HG02623 (cell line): ENCODE data around the gene ZNF566.
"Not testable (repeated sequence)": the region's sequence is repeated elsewhere in the genome, so short reads cannot be mapped to it uniquely, and the experiment has no call there.

ENCODE experiments used
- ATAC-seq: cut with Tn5 transposase; IDR thresholded peaks from one replicate; pipeline ENCODE4 v1.9.1; 2021; ENCODE audit warnings: moderate library complexity; ENCODE audit not compliant: unreplicated experiment

ZNF566 gene

DNA sequence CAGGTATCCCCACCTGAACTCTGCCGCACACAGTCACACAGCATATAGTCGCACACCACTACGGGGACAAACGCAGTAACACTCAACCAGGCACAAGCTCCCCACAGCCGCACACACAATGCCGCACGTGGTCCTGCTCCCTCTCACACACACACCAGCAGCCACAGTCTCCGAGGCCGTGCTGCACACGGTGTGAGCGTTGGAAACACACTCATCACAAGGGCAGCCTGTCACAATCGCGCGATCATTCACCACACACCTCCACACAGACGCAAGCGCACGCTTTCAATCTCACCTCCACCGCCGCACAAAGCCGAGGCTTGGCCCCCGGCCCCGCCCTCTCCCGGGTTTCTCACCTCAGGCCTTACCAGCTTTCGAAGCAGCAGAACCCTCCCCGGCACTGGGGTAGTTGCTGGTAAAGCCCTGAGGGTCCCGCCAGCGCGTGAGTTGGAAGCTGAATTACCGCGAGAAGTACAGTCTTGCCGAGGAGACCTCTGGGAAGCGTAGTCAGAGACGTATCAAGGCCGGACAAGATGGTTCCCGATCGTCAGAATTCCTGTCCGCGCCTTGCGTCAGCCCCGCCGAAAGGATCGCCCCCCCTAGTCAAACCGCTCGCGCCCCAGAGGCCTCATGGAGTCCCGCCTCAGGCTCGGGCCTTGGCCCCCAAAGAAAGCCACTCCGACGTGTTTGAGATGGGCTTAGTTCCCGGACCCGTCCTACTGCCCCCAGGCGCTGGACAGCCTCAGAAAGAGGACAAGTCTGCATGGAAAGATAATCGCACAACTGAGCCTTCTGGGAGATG is at the start of gene ZNF566:
TSS of gene ZNF566 (minus strand) at position 444 of the 802 bp plus-strand sequence. CDS start 13,004 bp downstream, outside the sequence.
- ATAC-seq = peak; percentile 80

- ATAC-seq = no peak
Observed at GRCh38 chr19:36528921-36529518, 39.7 kb upstream of the ZNF566 start.

GRCh38 chr19:36528194-36528920 is 39.0 kb upstream of the ZNF566 start, which contains the start of gene ZNF260:
ZNF260 (minus strand) TSS chr19:36528271; CDS start chr19:36515238, 13,033 bp downstream.
- ATAC-seq = peak; percentile 86

GRCh38 chr19:36527873-36528193 is 38.5 kb upstream of the ZNF566 start:
- ATAC-seq = no peak

DNA sequence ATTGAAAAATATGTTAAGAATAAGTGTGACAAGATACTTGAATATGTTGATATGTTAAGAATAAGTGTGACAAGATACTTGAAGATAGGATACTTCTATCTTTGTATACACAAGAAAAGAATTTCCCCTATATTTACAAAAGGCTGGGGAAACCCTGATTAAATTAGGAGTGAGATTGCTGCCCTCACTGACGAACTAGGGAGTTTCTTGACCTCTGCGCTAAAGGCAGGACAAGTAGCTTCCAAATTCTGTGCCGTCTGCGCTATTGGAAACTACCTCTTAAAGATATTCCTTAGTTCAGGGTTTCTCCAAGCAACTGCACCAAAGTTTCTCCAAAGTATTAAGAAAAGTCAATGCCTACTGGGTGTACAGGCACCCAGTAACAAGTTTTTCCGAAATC is 38.0 kb upstream of the ZNF566 start:
- no peak for ATAC-seq

- no peak for ATAC-seq
Observed at GRCh38 chr19:36526581-36526980, 37.2 kb upstream of the ZNF566 start.

GRCh38 chr19:36524617-36525016 is 35.3 kb upstream of the ZNF566 start:
- no peak for ATAC-seq

DNA sequence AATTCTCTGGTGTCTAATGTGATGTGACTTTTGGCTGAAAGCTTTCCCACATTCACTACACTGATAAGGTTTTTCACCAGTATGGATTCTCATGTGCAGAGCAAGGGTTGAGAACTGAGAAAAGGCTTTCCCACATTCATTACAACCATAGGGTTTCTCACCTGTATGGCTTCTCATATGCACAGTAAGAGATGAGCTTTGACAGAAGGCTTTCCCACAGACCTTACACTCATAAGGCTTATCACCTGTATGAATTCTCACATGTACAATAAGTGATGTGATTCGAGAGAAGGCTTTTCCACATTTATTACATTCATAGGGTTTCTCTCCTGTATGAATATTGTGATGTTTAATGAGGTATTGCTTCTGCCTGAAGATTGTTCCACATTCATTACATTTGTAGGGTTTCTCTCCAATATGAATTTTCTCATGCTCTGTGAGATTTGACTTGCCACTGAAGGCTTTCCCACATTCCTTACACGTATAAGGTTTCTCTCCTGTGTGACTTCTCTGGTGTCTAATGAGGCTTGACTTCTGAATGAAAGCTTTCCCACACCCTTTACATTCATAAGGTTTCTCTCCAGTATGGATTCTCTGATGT is 24.8 kb upstream of the ZNF566 start:
- no peak for ATAC-seq

GRCh38 chr19:36508325-36508724 is 19.0 kb upstream of the ZNF566 start:
- no peak for ATAC-seq

GRCh38 chr19:36501973-36502372 is 12.6 kb upstream of the ZNF566 start:
- no peak for ATAC-seq

DNA sequence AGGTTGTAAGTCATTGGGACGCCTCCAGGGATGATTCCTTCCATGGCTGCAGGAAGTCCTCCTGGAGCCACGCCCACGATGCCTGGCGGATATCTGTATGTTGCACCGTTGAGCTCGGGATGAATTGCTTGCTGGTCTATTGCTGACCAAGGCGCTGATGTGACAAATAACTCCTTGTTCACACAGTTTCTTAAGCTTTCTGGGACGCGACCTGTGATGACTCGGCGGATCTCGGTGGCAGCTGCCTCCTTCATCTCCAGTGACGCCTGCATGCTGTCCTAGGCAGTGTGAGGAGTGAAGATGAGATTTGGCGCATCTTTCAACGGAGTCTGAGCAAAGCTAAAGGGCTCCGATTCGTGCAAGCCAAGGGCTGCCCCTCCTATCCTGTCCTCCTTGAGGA is 7.6 kb upstream of the ZNF566 start:
- ATAC-seq = no peak

- not testable (repeated sequence) for ATAC-seq
Observed at GRCh38 chr19:36492689-36493453, 3.5 kb upstream of the ZNF566 start.

DNA sequence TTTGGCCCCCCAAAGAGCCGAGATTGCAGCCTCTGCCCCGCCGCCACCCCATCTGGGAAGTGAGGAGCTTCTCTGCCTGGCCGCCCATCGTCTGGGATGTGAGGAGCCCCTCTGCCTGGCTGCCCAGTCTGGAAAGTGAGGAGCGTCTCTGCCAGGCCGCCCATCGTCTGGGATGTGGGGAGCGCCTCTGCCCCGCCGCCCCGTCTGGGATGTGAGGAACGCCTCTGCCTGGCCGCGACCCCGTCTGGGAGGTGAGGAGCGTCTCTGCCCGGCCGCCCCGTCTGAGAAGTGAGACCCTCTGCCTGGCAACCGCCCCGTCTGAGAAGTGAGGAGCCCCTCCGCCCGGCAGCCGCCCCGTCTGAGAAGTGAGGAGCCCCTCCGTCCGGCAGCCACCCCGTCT is 1.5 kb upstream of the ZNF566 start:
- ATAC-seq = not testable (repeated sequence)

DNA sequence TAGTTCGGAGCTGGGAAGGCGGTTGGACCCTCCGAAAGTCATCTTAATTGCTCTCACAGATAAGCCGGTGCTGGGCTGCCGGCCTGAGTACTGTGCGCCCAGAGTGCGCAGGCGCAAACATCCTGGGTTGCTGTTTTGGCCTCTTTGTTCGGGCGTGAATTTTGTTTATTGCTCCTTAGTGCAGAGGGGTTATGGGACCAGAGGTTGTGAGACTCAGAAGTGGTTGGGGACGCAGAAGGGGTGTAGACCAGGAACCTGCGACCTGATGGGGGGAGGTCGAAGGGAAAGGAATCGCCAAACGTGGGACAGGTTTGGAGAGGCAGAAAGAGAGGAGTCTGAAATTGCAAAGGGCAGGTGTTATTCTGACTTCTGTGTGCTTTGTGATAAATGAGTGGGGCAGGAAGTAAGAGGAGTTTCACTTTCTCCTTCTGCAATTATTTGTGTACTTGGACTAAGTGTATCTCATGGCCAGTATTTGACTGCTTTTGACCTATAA is 607 bp upstream of the ZNF566 start:
- peak; percentile 52 for ATAC-seq

DNA sequence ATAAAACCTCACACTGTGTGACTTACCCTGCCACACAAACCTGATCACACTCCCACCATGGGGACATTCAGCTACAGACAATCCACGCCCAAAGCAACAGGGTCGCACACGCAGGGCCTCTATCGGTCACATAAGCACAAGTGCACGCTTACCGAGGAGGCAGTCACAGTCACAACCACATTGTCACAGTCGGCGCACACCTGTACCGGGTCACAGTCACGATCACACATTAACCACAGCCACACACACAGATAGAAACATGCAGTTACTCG is 579 bp downstream of the ZNF566 start:
- peak; percentile 8 for ATAC-seq

- ATAC-seq = no peak
Observed at GRCh38 chr19:36488118-36488845, 1.1 kb downstream of the ZNF566 start.

DNA sequence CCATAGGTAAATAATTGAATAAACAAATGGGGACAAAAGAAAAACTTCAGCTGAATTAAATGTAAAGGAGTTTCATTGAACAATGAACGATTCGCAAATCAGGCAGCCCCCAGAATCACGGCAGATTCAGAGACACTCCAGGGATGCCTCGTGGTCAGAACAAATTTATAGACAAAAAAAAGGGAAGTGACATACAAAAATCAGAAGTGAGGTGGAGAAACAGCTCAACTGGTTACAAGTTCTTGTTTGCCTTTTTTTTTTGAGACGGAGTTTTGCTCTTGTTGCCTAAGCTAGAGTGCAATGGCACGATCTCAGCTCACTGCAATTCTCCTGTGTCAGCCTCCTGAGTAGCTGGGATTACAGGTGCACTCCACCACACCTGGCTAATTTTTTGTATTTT is 5.7 kb downstream of the ZNF566 start:
- ATAC-seq = no peak

DNA sequence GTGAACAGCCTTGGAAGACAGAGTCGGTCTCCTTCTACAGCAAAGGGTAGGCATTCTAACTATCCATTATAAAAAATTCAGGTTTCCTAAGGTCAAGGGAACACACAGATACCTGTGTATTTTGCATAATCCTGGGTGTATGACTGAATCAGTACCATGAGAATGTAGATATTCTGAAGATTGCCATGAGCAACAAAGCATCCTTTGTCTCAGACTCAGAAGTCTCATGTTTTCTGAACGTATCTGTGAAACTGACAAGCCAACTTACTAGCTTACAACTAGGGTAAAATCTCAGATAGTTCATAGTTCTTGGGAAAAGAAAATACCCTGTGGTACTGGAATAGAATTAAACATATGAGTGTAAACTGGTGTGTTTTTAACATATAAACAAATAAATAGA is 6.5 kb downstream of the ZNF566 start:
- ATAC-seq = no peak

DNA sequence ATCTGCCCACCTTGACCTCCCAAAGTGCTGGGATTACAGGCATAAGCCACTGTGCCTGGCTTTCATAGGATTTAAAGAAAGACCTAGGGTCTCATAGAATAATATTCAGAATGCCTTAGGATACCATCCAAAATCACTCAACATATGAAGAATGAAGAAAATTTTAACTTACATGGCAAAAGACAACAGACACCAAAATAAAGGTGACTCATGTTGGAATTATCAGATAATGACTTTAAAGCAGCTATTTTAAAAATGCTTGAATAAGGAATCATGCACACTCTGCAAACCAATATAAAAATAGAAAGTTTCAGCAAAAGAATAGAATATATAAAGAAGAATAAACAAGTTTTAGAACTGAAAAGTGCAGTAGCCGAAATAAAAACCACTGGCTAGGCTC is 29.3 kb downstream of the ZNF566 start:
- ATAC-seq = no peak

DNA sequence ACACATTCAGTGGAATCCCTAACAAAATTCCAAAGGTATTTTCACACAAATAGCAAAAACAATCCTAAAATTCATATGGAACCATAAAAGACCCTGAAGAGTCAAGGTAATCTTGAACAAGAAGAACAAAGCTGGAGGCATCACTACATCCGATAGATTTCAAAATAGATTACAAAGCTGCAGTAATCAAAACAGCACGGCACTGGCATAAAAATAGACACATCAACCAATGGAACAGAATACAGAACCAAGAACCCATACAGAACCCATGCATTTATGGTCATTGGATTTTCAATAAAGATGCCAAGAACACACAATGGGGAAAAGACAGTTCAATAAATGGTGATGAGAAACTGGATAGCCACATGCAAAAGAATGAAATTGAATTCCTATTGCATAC is 32.5 kb downstream of the ZNF566 start:
- no peak for ATAC-seq
